Measurements from ENCODE around the gene KCNQ2. TPM values are rescaled to one million over a fixed set of nuclear protein-coding genes. Genes with fewer than 3 reads are reported as not detected.
"Not testable (repeated sequence)": the region's sequence is repeated elsewhere in the genome, so short reads cannot be mapped to it uniquely, and the experiment has no call there.

Gene KCNQ2
- total RNA-seq, 2 donors from 2014 or later = 1.8 to 3.0 TPM

DNA sequence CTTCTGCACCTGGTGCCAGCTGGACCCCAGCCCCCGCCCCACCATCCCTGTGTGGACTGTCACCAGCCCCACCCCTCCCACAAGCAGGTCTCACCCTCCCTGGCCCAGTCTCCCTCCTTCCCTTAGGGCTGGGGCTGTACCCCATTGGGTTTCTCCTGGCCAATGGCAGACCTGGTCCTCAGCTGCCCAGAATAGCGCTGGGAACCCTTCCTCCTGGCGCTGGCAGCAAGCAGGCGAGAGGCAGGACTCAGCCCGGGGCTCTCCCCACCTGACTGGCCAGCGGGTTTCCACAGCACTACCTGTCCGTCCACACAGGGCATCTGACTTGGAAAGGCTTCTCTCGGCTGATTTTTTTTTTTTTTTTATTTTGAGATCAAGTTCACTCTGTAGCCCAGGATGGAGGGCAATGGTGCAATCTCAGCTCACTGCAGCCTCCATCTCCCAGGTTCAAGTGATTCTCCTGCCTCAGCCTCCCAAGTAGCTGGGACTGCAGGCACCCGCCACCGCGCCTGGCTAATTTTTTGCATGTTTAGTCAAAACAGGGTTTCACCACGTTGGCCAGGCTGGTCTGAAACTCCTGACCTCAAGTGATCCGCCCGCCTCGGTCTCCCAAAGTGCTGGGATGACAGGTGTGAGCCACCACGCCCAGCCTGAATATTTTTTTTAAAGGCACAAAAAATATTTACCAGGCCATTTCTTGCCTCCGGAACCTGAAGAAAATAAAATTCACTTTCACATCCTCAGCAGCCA is 89.7 kb downstream of the KCNQ2 start:
- DNase-seq (no peak), ATAC-seq (no peak)
- intact Hi-C loops (cut with DNase I) = no loop called here
- WGBS, 2 donors = 32 to 47% methylated on average over 14 to 16 of the region's 17 CpGs
- no peaks in the 10 kb centered on the region for H3K4me1 ChIP-seq
- TF ChIP-seq POLR2A (IDR thresholded peaks at IDR 0.05) = no peak
- TF ChIP-seq, protein P1, sequence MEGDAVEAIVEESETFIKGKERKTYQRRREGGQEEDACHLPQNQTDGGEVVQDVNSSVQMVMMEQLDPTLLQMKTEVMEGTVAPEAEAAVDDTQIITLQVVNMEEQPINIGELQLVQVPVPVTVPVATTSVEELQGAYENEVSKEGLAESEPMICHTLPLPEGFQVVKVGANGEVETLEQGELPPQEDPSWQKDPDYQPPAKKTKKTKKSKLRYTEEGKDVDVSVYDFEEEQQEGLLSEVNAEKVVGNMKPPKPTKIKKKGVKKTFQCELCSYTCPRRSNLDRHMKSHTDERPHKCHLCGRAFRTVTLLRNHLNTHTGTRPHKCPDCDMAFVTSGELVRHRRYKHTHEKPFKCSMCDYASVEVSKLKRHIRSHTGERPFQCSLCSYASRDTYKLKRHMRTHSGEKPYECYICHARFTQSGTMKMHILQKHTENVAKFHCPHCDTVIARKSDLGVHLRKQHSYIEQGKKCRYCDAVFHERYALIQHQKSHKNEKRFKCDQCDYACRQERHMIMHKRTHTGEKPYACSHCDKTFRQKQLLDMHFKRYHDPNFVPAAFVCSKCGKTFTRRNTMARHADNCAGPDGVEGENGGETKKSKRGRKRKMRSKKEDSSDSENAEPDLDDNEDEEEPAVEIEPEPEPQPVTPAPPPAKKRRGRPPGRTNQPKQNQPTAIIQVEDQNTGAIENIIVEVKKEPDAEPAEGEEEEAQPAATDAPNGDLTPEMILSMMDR (IDR thresholded peaks at IDR 0.05) = no peak
- H3K4me3 ChIP-seq = no peak overlapping the region
- H3K27me3 ChIP-seq = peaks cover 0 to 6% of the 10 kb centered on the region in 2 donors
- no peak overlapping the region for H3K27ac ChIP-seq
- no peaks in the 10 kb centered on the region for H3K36me3 ChIP-seq (replicated peaks in 1 of 2; ENCODE audit: insufficient read depth in 1 of 2, low read depth in 2 of 2)
- peaks cover 0 to 11% (median 0%) of the 10 kb centered on the region in 3 donors for H3K9me3 ChIP-seq

DNA sequence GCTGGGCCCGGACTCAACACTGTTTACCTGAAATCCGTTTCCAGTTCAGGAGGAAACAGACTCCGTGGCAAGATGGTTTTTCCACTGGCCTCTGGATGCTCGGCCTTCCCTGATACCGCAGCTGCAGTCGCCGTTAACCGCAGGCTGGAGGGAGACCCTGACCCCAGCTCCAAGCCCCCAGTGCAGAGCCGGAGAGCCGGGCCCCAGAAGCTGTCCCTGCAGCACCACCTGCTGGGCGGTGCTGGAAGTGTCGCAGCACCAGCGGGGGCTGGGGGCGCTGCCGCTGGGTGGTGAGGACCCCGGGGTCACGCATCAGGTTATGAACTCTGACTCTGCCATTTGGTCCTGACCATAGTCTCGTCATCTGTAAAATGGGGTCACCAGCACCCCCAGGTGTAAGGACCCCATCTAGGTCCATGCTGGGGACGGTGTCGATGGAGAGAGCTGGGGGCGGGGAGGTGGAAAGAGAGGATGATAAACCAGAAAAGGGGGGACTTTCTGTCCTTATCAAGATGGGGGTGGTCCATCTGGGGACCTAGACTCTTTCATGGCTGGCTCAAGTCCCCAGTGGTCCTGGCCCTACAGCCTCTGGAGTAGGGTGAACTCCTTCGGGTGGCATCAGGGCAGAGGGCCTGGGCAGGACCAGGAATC is 90.5 kb downstream of the KCNQ2 start:
- H3K27me3 ChIP-seq = peaks cover 0 to 6% of the 10 kb centered on the region in 2 donors
- no peaks in the 10 kb centered on the region for H3K4me1 ChIP-seq
- H3K27ac ChIP-seq = no peak overlapping the region
- TF ChIP-seq POLR2A (IDR thresholded peaks at IDR 0.05) = no peak
- TF ChIP-seq, protein P1 (IDR thresholded peaks at IDR 0.05) = peak; percentile 59 to 88 (median 73)
- intact Hi-C loops (cut with DNase I) = no loop called here
- WGBS, 2 donors = 14 to 34% methylated on average over 15 to 21 of the region's 22 CpGs
- H3K4me3 ChIP-seq = no peak overlapping the region
- ATAC-seq (peak; percentile 27), DNase-seq (peak in 2 of 4 donors; percentile 19 to 21)
- H3K36me3 ChIP-seq (replicated peaks in 1 of 2; ENCODE audit: insufficient read depth in 1 of 2, low read depth in 2 of 2) = no peaks in the 10 kb centered on the region
- H3K9me3 ChIP-seq = peaks cover 0 to 11% (median 0%) of the 10 kb centered on the region in 3 donors

DNA sequence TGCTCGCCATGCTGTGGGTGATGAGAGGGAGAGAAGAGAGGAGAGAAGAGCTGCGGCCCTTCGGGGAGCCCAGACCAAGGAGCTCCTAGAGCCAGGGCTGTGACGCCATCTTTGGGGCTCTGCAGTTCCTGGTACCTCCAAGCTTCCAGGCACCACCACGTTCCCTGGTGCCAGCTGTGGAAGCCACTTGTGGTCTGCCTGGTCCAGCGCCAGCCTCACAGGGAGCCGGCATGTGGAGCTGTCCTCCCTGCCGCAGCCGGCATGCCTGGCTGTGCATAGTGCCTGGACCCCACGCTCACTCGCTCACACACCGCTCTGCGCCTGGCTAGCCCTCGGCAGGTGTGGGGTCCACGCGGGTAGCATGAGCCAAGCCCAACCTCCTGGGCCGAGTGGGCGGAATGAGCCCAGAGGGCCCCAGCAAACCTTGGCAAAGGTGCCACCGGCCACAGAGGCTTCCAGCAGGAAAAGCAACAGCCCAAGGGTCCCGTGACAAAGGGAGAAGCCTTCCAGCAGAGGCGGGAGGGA is 92.0 kb downstream of the KCNQ2 start:
- DNase-seq = no peak
- TF ChIP-seq POLR2A (IDR thresholded peaks at IDR 0.05) = no peak
- TF ChIP-seq, protein P1 (IDR thresholded peaks at IDR 0.05) = no peak
- Histone ChIP-seq H3K36me3 (replicated peaks in 1 of 2; ENCODE audit: insufficient read depth in 1 of 2, low read depth in 2 of 2) (no peaks in the 10 kb centered on the region), H3K4me1 (no peaks in the 10 kb centered on the region), H3K27me3 (peaks cover 0 to 10% of the 10 kb centered on the region in 2 donors), H3K4me3 (no peak overlapping the region), H3K27ac (no peak overlapping the region), H3K9me3 (no peaks in the 10 kb centered on the region)
- intact Hi-C loops (cut with DNase I) = no loop called here
- ATAC-seq = no peak
- WGBS, 2 donors = 78 to 85% methylated on average over 15 to 19 of the region's 21 CpGs

DNA sequence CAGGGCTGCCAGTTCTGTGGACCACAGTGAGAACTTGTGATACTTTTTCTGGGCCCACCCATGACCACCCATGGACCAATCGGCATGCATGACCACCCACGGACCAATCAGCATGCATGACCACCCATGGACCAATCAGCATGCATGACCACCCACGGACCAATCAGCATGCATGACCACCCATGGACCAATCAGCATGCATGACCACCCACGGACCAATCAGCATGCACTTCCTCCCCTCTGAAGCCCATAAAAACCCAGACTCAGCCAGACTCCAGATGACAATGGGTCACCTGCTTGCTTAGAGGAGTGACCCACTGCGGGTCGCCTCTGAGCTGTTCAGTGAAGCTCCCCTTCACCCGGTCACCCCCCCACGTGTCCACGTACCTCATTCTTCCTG is 92.6 kb downstream of the KCNQ2 start:
- H3K27me3 ChIP-seq = peaks cover 0 to 10% of the 10 kb centered on the region in 2 donors
- intact Hi-C loops (cut with DNase I); H3K9me3 ChIP-seq; DNase-seq; ATAC-seq; H3K4me3 ChIP-seq; H3K36me3 ChIP-seq (replicated peaks in 1 of 2; ENCODE audit: insufficient read depth in 1 of 2, low read depth in 2 of 2); H3K27ac ChIP-seq; H3K4me1 ChIP-seq: not testable (repeated sequence)
- 40 to 71% methylated on average over 6 to 9 of the region's 9 CpGs for WGBS, 2 donors

DNA sequence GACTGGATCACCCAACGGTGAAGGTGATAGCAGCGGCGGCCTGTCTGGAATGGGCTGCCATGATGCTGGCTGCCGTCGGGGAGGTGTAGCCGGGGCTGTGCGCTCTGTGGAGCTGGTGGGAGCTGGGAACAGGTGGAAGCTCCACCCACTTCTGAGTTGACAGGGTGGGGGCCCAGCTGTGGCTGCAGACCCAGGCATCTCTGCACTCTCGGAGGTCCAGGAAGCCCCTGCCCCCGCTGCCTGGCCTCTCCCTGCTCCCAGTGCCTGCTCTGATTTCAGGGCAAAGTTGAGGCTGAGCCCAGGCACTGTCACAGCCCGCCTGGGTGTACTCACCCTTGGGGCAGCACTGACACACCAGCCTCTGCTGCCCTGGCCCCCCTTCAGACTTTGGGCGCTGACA is 93.2 kb downstream of the KCNQ2 start:
- no peaks in the 10 kb centered on the region for H3K36me3 ChIP-seq (replicated peaks in 1 of 2; ENCODE audit: insufficient read depth in 1 of 2, low read depth in 2 of 2)
- no peak for ATAC-seq
- DNase-seq = no peak
- TF ChIP-seq, protein P1 (IDR thresholded peaks at IDR 0.05) = no peak
- TF ChIP-seq POLR2A (IDR thresholded peaks at IDR 0.05) = no peak
- no peak overlapping the region for H3K27ac ChIP-seq
- H3K4me1 ChIP-seq = no peaks in the 10 kb centered on the region
- peaks cover 0 to 10% of the 10 kb centered on the region in 2 donors for H3K27me3 ChIP-seq
- intact Hi-C loops (cut with DNase I) = no loop called here
- H3K4me3 ChIP-seq = no peak overlapping the region
- H3K9me3 ChIP-seq = no peaks in the 10 kb centered on the region
- WGBS, 2 donors = 67 to 71% methylated on average over 8 to 10 of the region's 11 CpGs
